Measurements from ENCODE around the gene EIF1AD. TPM values are rescaled to one million over a fixed set of nuclear protein-coding genes. Genes with fewer than 3 reads are reported as not detected.
A peak's percentile ranks its signal among the peaks of the same experiment; 100 is the strongest.

EIF1AD gene, protein sequence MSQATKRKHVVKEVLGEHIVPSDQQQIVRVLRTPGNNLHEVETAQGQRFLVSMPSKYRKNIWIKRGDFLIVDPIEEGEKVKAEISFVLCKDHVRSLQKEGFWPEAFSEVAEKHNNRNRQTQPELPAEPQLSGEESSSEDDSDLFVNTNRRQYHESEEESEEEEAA
- 10 to 100 TPM; 69.6 to 82.1 TPM for total RNA-seq

DNA sequence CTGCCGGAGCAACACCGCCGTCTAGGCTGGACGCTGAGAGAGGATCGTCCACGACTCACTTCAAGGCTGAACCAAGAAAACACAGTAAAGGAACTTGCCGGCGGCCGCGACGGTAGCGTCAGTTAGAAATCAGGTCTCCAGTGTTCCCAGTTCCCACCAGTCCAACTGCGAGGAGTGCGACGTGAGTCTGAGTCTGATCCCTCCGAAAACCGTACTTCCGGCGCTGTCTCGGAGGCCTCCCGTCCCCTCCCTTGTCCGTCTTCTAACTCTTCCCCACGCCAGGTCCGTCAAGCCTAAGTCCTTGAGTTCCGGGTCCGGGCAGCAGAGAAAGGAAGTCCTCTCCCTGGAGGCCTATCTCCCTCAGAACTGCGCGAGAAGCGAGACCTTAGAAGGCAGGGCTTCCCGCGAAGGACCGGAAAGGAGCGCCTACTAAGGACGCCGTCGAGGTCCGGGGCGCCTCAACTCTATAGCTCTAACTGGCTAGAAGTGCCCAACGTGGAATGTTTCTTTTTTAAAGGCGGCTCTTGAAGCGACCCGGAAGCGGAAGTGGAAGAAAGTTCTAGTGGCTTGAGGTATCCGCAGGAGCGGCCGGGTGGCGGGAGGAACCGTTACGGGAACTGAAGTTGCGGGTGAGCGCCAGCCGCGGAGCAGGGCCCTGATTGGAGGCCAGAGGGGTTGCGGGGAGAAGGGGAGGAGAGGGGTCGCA is at the start of gene EIF1AD, which contains the start of gene BANF1:
Gene EIF1AD, minus strand, starts transcription at position 216 of the 706 bp plus-strand sequence. CDS start 1,768 bp downstream, outside the sequence.
Gene BANF1, plus strand, starts transcription at position 562 of the 706 bp plus-strand sequence. CDS start 748 bp downstream, outside the sequence.
- Mint-ChIP-seq H3K36me3 (peaks cover 22% of the 10 kb centered on the region), H3K27me3 (no peaks in the 10 kb centered on the region), H3K4me3 (peak within 1 kb of the TSS; percentile 99), H3K9me3 (no peaks in the 10 kb centered on the region), H3K4me1 (ENCODE audit: low read depth in 2 of 2) (peaks cover 28 to 37% of the 10 kb centered on the region in 2 donors), H3K27ac (peak within 1 kb of the TSS; percentile 96 to 97)
- peak; percentile 95 for DNase-seq (ENCODE audit: low spot score)
- ATAC-seq = peak; percentile 89 to 92

DNA sequence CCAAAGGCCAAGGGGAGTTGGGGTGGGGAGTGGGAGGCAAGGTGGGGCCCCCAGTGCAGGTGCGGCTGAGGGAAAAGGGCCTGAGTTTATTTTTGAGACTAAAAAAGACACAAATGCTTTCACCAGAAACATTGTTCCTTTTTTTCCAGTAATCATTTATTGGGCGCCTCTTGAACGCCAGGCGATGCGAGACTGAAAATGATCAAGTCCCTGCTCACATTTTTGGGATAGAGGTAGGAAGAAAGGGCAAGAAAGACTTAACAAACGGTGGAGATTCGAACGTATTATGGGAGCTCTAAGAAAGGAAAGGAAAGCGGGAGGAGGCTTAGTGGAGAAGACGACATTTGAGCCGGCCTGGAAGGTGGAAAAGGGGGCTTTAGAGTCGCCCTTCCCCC is 49.4 kb upstream of the EIF1AD start:
- Mint-ChIP-seq H3K27ac (peak overlapping the region; percentile 94 to 100), H3K9me3 (no peaks in the 10 kb centered on the region), H3K36me3 (peaks cover 15% of the 10 kb centered on the region), H3K27me3 (peaks cover 0 to 8% of the 10 kb centered on the region in 2 donors), H3K4me1 (ENCODE audit: low read depth in 2 of 2) (peaks cover 23 to 25% of the 10 kb centered on the region in 2 donors), H3K4me3 (peak overlapping the region; percentile 76)
- ATAC-seq (no peak), DNase-seq (ENCODE audit: low spot score) (no peak)

DNA sequence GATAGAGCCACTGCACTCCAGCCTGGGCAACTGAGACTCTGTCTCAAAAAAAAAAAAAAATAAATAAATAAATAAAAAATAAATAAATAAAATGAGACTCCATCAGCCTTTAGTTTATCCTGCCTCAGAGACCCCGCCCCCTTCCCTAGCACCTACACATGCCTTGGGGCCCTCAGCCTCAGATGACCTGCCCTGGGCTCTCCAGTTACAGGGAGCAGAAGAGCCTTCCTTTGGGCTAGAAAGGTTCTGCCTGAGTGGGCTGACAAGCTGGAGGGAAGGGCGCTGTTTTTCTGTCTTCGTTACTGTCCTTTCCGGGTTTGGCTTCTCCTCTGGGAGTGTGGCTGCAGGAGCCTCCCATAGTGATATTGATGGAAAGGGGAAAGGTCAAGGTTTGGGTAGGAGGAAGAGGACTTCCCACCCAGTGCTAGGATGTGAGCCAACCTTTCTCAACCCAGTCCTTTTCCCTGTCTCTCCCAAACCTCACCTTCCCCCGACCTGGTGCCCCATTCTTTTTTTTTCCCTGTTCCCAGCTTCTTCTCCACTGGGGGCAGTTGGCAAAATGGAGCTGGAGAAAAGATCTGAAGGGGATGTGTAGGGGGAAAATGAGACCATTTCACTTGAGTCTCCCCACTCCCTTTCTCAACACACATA is 48.7 kb upstream of the EIF1AD start:
- ATAC-seq (no peak), DNase-seq (ENCODE audit: low spot score) (no peak)
- peaks cover 15% of the 10 kb centered on the region for H3K36me3 Mint-ChIP-seq
- peaks cover 0 to 8% of the 10 kb centered on the region in 2 donors for H3K27me3 Mint-ChIP-seq
- H3K4me1 Mint-ChIP-seq (ENCODE audit: low read depth in 2 of 2) = peaks cover 23 to 28% of the 10 kb centered on the region in 2 donors
- no peaks in the 10 kb centered on the region for H3K9me3 Mint-ChIP-seq
- peak overlapping the region; percentile 76 for H3K4me3 Mint-ChIP-seq
- H3K27ac Mint-ChIP-seq = peak overlapping the region; percentile 94 to 100

DNA sequence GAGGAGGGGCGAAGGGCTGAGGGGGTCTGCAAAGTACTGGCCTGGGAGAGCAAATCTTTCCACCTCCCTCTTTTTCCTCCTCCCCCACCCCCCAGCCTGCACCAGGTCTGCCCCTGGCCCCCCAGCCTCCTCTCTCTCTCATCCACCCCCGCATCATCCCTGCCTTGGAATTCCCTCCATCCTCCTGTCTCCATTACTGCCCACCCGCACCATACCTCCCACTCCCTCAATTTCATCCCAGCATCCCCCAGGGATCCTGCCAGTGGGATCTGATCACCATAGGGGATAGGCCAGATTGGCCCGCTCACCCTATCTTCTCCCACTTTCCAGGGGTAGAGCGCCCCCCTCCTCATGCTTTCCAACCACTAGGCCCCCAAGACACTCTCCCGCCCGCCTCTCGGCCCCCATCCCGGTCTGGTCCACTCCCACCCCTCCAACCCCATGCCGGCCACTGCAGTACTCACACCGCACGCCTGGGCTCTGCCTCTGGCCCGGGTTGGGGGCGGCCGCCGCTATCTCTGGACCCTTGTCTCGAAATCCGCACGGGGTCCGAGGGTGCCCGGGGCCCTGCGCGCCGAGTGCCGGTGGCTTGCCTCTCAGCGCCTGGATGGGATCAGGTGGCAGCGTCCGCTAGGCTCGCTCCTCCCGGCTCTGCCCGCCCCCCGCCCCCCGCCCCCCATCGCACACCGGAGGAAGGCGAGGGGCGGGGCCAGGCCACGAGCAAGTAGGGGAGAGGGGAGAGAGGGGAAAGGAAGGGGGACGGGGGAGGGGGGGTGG is 46.8 kb upstream of the EIF1AD start, which contains the start of gene GAL3ST3:
Gene GAL3ST3, minus strand, starts transcription at position 615 of the 777 bp plus-strand sequence. CDS start 3,746 bp downstream, outside the sequence.
- DNase-seq (ENCODE audit: low spot score) (no peak), ATAC-seq (no peak)
- Mint-ChIP-seq H3K36me3 (peaks cover 8% of the 10 kb centered on the region), H3K4me1 (ENCODE audit: low read depth in 2 of 2) (peaks cover 26 to 36% of the 10 kb centered on the region in 2 donors), H3K27me3 (peaks cover 0 to 8% of the 10 kb centered on the region in 2 donors), H3K9me3 (no peaks in the 10 kb centered on the region), H3K27ac (peak within 1 kb of the TSS in 1 of 2 donors; percentile 18), H3K4me3 (no peak within 1 kb of the TSS)

DNA sequence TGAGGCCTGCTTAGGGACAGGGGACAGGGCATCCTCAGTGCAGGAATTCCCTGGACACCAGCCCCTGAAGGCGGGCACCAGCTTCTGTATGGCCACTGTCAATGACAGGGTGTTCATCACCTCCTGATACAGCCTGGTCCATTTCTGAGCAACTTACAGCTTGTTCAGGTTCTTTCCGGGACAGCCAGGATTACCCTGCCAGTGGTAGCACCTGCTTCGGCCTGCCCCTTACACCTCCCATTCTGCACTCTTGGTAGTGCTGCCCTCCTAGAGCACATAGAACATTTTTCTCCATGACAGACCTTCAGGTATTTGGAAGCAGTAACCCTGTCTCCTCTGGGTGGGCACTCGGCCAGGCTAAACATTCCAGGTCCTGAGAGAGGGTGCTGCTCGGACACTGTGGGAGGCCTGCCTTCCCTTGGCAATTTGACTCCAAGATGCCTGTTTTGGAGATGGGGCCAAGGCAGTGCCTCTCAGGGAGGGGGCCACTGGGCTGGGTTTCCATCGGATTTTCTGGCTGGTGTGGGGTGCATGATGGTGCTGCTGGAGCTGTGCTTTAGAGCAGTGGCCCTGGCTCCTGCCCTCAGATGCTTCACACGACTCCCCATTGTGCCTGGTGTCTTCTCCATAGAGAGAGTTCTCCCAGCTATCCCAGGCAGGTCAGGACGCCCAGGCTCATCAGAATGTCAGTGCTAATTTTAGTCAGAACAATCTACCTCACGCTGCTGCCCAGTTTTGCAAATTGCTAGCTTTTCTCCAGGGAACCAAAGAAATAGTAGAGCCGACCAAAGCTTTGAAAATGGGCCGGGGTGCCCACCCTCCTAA is 45.8 kb upstream of the EIF1AD start:
- ATAC-seq (no peak), DNase-seq (ENCODE audit: low spot score) (no peak)
- Mint-ChIP-seq H3K9me3 (no peaks in the 10 kb centered on the region), H3K27ac (no peak overlapping the region), H3K4me1 (ENCODE audit: low read depth in 2 of 2) (peaks cover 21 to 29% of the 10 kb centered on the region in 2 donors), H3K36me3 (peaks cover 2% of the 10 kb centered on the region), H3K4me3 (no peak overlapping the region), H3K27me3 (peaks cover 0 to 8% of the 10 kb centered on the region in 2 donors)

DNA sequence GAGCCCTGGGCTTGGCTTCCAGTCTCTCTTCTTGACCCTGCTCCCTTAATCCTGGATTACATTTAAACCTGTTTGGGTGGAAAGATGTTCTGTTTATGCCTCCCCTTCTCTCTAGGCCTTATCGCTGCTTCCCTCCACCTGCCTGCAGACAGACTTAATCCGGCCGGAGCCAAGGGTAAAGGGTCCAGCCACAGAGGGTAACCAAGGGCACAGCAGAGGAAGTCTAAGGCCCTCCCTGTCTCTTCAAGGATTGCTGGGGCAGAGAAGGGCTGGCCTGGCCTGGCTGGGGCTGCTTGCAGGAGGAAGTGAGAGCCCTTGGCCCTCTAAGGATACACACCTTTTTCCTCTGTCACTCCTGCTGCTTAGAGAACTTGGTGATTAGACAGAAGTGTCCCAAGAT is 44.9 kb upstream of the EIF1AD start:
- Mint-ChIP-seq H3K4me1 (ENCODE audit: low read depth in 2 of 2) (peaks cover 19 to 26% of the 10 kb centered on the region in 2 donors), H3K4me3 (no peak overlapping the region), H3K27ac (no peak overlapping the region), H3K36me3 (no peaks in the 10 kb centered on the region), H3K27me3 (peaks cover 0 to 8% of the 10 kb centered on the region in 2 donors), H3K9me3 (no peaks in the 10 kb centered on the region)
- ATAC-seq (no peak), DNase-seq (ENCODE audit: low spot score) (no peak)

DNA sequence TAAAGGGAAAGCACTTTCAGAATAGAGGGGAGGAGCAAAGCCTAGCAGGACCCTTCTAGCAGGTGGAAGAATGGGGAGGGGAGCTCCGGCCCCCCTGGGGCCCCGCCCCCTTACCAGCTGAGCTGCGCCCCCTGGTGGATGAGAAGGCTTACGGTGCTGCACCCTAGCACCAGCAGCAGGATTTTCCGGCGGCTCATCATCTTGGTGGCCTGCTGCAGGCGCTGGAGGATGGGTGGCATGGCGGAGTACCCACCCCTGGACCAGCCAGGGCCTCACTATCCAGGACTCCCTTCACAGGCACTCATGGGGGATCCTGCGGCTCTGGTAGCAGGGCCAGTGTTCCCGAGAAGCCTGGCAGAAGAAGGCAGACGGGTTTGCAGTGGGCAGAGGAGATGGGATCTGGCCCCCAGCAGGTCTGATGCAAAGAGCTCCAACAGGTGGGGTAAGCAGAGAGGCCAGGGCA is 43.3 kb upstream of the EIF1AD start:
- Mint-ChIP-seq H3K4me1 (ENCODE audit: low read depth in 2 of 2) (peaks cover 10 to 16% of the 10 kb centered on the region in 2 donors), H3K4me3 (peak overlapping the region; percentile 71), H3K9me3 (no peaks in the 10 kb centered on the region), H3K27me3 (peaks cover 0 to 8% of the 10 kb centered on the region in 2 donors), H3K36me3 (no peaks in the 10 kb centered on the region), H3K27ac (peak overlapping the region in 1 of 2 donors; percentile 49)
- DNase-seq (ENCODE audit: low spot score) (peak; percentile 86), ATAC-seq (peak; percentile 88 to 93)

DNA sequence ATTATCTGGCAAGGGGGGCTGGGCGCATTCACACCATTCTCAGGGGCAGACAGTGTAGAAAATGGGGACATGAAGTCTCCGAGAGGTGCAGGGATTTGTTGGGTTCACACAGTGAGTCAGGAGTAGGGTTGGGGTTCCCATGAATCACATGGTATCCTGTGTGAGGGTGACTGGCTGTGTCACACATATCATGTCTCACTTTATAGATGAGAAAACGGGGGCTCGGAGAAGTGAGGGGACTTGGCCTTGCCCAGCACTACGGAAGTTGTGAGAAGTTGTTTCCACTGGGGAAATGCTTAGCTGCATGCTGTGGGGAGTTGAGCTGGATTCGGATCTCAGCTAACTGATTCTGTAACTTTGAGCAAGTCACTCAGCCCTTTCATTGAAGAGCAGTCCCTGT is 42.8 kb upstream of the EIF1AD start:
- H3K27ac Mint-ChIP-seq = peak overlapping the region in 1 of 2 donors; percentile 49
- ATAC-seq (peak; percentile 55 to 73), DNase-seq (ENCODE audit: low spot score) (no peak)
- H3K9me3 Mint-ChIP-seq = no peaks in the 10 kb centered on the region
- H3K36me3 Mint-ChIP-seq = no peaks in the 10 kb centered on the region
- peak overlapping the region; percentile 71 for H3K4me3 Mint-ChIP-seq
- H3K4me1 Mint-ChIP-seq (ENCODE audit: low read depth in 2 of 2) = peaks cover 10 to 16% of the 10 kb centered on the region in 2 donors
- H3K27me3 Mint-ChIP-seq = peaks cover 0 to 8% of the 10 kb centered on the region in 2 donors

DNA sequence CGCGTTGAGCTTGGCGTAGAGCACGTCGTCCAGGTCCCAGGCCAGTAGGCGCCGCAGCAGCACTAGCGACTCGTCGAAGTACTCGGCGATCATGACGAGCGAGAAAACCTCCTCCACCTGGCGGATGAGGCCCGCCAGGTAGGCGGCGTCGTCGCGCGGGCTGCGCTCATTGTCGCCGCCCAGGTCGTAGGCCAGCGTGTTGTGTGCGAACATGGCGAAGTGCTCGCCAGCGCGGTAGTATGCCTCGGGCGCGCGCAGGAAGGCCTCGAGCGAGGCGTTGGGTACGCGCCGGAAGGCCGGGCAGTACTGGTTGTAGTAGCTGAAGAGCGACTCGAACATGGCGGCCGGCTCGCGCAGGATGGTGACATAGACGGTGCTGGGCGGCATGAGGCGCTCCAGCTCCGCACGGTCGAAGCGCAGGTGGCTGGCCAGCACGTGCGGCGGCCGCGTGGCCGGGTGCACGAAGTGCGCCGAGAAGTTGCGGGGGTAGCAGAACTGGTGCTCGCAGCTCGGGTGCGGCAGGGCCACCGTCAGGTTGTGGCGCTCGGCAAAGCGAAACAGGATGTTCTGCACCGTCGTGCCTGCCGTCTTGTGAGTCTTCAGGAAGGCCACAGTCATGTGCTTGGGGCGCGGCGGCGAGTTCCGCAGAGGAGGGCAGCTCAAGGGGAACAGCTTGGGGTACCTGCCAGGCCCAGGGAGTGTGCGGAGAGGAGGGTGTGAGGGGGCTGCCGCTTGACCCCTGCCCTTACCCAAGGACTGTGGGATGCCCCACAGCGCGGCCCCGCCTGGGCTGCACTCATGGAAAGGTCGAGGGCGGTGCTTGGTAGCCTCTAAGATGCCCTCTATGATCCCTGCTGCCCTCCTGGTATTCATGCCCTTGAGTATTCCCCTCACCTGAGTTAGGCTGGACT is 41.3 kb upstream of the EIF1AD start:
- no peak for ATAC-seq
- Mint-ChIP-seq H3K36me3 (no peaks in the 10 kb centered on the region), H3K9me3 (no peaks in the 10 kb centered on the region), H3K27me3 (peaks cover 0 to 2% of the 10 kb centered on the region in 2 donors), H3K4me3 (no peak overlapping the region), H3K4me1 (ENCODE audit: low read depth in 2 of 2) (peaks cover 10 to 16% of the 10 kb centered on the region in 2 donors), H3K27ac (no peak overlapping the region)
- DNase-seq (ENCODE audit: low spot score) = no peak

DNA sequence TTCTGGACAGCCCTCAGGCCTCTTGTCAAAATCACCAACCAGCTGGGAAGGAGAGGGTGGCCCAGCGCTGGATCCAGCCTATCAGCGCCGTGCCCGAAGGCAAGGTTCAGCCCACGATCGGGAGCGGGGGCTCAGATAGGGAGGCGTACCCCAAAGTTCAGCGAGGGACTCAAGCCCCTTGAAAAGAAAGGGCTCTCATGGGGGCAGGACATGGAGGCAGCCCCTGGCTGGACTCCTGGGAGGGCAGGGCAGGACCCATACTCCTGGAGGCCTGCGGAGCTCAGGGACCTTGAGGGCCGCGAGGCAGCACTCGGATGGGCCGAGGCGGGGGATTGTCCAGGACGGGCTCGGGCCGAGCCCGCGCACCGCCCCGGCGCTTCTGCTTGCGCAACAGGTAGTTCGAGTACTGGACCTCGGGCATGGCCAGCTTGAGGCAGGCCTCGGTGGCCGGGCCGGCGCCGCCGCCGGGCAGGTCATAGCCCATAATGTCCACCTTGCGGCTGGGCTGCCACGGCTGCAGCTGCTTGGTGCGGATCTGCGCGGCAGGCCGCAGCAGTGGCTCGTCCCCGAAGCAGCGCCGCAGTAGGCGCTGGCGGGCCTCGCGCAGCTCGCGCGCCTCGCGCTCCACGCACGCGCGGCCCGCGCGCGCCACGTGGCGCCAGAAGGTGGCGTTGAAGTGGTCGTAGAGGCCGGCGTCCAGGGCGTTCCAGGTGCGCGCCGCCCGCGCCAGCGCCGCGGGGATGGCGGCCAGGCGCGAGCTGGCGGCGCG is 40.5 kb upstream of the EIF1AD start:
- Mint-ChIP-seq H3K27ac (no peak overlapping the region), H3K9me3 (no peaks in the 10 kb centered on the region), H3K36me3 (no peaks in the 10 kb centered on the region), H3K4me3 (no peak overlapping the region), H3K27me3 (no peaks in the 10 kb centered on the region), H3K4me1 (ENCODE audit: low read depth in 2 of 2) (peaks cover 10 to 16% of the 10 kb centered on the region in 2 donors)
- DNase-seq (ENCODE audit: low spot score) (no peak), ATAC-seq (no peak)

DNA sequence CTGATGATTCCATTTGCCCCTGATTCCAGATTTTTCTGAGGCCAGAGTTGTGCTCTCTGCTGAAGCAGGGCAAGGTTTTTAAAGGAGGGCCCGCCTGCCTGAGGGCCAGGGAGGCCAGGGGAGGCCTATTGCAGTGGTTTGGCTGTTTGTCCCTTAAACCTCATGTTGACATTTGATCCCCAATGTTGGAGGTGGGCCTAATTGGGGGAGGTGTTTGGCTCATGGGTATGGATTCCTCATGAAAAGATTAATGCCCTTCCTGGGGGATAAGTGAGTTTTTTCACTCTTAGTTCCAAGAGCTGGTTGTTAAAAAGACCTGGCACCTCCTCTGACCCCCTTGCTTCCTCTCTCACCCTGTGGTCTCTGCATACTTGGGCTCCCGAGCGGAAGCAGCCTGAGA is 37.8 kb upstream of the EIF1AD start:
- no peaks in the 10 kb centered on the region for H3K36me3 Mint-ChIP-seq
- H3K4me3 Mint-ChIP-seq = no peak overlapping the region
- ATAC-seq (no peak), DNase-seq (ENCODE audit: low spot score) (no peak)
- no peak overlapping the region for H3K27ac Mint-ChIP-seq
- peaks cover 2 to 3% of the 10 kb centered on the region in 2 donors for H3K27me3 Mint-ChIP-seq
- H3K9me3 Mint-ChIP-seq = no peaks in the 10 kb centered on the region
- H3K4me1 Mint-ChIP-seq (ENCODE audit: low read depth in 2 of 2) = peaks cover 5% of the 10 kb centered on the region in 2 donors

All from natural killer cell treated with Interleukin-12 subunit alpha and Interleukin-12 subunit beta and Interleukin-15 and Interleukin-18, amount 100 ng/mL, for 72 hours (primary cell).